ENCODE measurements around the gene IL23R.
"Not testable (repeated sequence)": the region's sequence is repeated elsewhere in the genome, so short reads cannot be mapped to it uniquely, and the experiment has no call there.

IL23R gene

GRCh38 chr1:67192902-67193301 lies 26.6 kb downstream of the IL23R start:
- DNase-seq (ENCODE audit: low read depth in 2 of 2): no peak

DNA sequence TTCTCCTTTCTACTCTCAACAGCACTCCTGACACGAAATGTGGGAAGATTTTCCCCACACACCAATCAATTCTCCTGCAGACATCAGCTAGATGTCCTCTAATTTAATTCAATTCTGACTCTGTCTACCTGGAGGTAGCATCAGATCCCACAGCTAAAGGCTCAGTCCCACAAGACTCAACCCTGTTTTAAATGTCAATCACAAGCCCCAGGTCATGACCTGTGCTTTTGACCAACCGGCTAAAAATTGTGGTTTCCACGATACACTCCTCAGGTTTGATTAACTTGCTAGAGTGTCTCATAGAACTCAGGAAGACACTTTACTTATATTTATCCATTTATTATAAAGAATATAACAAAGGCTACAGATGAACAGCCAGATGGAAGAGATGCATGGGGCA lies 27.4 kb downstream of the IL23R start:
- no peak for DNase-seq (ENCODE audit: low read depth in 2 of 2)

DNA sequence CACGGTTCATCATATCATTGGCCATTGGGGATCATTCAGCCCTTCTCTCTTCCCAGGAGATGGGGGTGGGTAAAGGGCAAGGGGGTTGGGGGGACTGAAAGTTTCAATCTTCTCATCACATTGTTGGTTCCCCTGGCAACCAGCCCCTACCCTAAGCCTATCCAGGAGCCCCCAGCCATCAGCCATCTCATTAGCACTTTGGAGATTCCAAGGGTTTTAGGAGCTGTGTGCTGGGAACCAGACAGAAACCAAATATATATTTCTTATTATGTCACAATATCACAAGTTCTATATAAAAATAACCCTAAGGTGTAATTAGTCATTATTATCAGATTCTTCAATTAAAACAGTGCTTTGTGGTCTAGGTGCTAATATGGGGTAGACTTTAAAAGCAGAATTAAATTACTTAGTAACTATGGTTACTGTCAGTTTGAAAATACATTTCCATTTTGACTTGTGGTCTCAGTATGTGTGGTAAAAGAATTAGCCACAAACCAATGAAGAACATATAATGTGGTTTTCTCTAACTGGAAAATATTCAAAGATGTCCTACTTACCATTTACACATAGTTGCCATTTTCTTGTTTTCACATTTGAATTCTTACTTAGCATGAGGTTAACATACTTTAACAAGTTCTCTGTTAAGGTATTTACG lies 28.1 kb downstream of the IL23R start:
- no peak for DNase-seq (ENCODE audit: low read depth in 2 of 2)

DNA sequence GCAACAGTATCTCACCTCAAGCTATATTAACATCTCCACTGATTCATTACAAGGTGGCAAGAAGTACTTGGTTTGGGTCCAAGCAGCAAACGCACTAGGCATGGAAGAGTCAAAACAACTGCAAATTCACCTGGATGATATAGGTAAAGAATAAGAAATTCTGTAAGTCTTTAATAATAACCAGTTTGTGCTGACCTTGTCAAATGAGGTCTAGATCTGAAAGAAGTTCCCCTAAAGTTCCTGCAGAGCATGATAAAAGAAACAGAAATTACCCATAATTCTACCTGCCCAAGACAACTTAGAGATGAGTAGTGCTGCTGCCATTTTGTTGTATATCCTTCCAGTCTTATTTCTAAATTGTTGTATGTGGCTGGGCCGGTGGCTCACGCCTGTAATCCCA lies 34.5 kb downstream of the IL23R start:
- no peak for DNase-seq (ENCODE audit: low read depth in 2 of 2)

GRCh38 chr1:67201891-67202290 lies 35.6 kb downstream of the IL23R start:
- no peak for DNase-seq (ENCODE audit: low read depth in 2 of 2)

- DNase-seq (ENCODE audit: low read depth in 2 of 2): no peak
Observed at GRCh38 chr1:67204298-67204980, 38.2 kb downstream of the IL23R start.

- DNase-seq (ENCODE audit: low read depth in 2 of 2): not testable (repeated sequence)
Observed at GRCh38 chr1:67207398-67207797, 41.1 kb downstream of the IL23R start.

- DNase-seq (ENCODE audit: low read depth in 2 of 2): no peak
Observed at GRCh38 chr1:67208217-67208616, 42.0 kb downstream of the IL23R start.

GRCh38 chr1:67209521-67209920 lies 43.3 kb downstream of the IL23R start:
- DNase-seq (ENCODE audit: low read depth in 2 of 2): no peak

GRCh38 chr1:67211589-67212563 lies 45.6 kb downstream of the IL23R start:
- peak in 1 of 2 experiments; percentile 28 for DNase-seq (ENCODE audit: low read depth in 2 of 2)

- DNase-seq (ENCODE audit: low read depth in 2 of 2): no peak
Observed at GRCh38 chr1:67213164-67213563, 46.9 kb downstream of the IL23R start.

GRCh38 chr1:67213948-67214347 lies 47.7 kb downstream of the IL23R start:
- no peak for DNase-seq (ENCODE audit: low read depth in 2 of 2)

GRCh38 chr1:67214420-67215174 lies 48.3 kb downstream of the IL23R start:
- DNase-seq (ENCODE audit: low read depth in 2 of 2): peak in 1 of 2 experiments; percentile 51

GRCh38 chr1:67216401-67216800 lies 50.1 kb downstream of the IL23R start:
- no peak for DNase-seq (ENCODE audit: low read depth in 2 of 2)

DNA sequence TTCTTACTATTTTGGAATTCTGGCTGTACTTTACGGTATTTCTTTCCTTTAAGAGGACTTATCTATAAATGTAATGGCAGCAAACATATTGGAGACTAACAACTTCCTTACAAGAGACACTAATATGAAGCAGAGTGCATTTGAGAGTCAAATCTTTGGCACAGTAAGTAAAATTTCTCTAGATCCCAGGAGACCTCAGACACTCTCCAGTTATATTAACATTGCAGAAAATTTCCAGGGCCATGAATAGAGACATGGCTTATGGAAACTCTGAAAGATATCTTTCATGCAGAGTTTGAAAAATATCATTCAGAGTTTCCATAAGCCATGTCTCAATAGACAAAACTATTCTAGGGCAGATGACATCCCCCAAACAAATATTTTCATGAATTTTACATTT lies 51.2 kb downstream of the IL23R start:
- DNase-seq (ENCODE audit: low read depth in 2 of 2): no peak

DNA sequence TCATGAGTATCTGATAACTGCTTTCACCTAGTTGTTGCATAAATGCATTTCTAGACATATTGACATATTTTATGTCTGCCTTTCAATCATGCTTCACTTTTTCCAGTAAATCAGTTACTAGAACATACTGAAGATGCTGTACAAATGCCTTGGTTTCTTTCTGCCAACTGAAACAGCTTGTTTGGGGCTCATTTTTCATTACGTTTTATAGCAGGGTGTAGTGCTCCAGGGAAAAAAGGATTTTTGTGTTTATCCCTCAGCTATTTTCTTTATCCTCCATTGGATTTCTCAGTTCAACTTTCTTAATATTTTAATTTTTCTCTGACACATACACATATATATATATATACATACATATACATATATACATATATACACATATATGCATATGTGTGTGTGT lies 51.7 kb downstream of the IL23R start:
- DNase-seq (ENCODE audit: low read depth in 2 of 2): no peak

- no peak for DNase-seq (ENCODE audit: low read depth in 2 of 2)
Observed at GRCh38 chr1:67224856-67225255, 58.6 kb downstream of the IL23R start.

DNA sequence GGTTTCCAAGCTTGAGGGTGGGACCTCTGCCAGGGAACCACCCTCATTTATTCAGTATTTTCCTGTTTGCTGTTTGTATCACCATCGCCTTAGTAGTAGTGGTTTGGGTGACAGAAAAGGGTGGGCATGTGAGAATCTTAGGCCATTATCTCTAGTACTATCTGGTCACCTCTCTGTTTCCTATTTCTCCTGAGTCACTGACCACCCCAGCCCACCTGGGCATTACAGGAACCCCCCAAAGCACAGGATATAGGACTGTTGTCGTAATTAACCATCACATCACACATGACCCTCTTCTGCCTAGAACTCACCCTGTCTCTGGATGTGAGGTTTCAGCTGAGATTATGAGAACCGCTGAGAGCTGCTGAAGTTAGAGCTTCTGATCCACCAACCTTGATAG lies 60.4 kb downstream of the IL23R start:
- no peak for DNase-seq (ENCODE audit: low read depth in 2 of 2)

DNA sequence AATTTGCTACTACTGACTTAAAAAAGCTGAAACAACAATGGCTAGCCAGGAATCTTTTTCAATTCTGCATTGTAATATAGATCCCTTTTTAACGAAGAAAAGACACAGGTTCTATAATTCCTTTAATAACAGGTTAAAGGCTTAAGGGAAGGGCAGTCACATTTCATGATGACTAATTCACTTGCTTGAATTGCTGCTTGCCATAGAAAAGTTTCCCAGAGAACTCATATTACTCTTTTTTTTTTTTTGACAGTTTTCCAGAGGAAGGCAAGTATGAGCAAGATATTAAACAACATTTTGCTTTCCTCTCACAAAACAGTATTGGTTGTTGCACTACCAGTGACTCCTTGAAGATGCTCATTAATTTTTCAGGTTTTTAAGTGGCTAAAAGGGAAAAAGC lies 60.9 kb downstream of the IL23R start:
- no peak for DNase-seq (ENCODE audit: low read depth in 2 of 2)

DNA sequence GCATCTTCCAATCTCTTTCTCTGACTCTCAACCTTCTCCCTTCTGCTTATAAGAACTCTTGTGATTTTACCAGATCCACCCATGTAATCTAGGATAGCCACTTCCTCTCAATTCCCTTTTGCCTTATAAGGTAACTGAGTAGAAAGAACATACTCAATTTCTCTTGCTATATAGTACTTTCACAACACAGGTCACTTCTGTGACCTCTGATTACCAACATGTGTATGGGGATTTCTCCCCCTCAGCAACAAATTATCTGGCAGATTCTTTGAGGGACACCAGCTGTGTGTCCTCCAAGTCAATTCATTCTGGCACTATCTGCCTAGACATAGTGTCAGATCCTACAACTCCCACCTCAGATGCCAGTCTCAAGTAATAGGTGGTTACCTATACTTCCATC lies 62.5 kb downstream of the IL23R start:
- no peak for DNase-seq (ENCODE audit: low read depth in 2 of 2)

GRCh38 chr1:67230539-67230938 lies 64.3 kb downstream of the IL23R start:
- DNase-seq (ENCODE audit: low read depth in 2 of 2): no peak

GRCh38 chr1:67236277-67236676 lies 70.0 kb downstream of the IL23R start:
- no peak for DNase-seq (ENCODE audit: low read depth in 2 of 2)
